ENCODE results near the gene BZW2. TPM values are rescaled to one million over a fixed set of nuclear protein-coding genes. Genes with fewer than 3 reads are reported as not detected.
A peak's percentile ranks its signal among the peaks of the same experiment; 100 is the strongest.

BZW2 gene
- total and polyA plus RNA-seq, 2 of the 13 experiments (the other 11 are each of a cell fraction or from before 2014, with no cell fraction given) = 21.8 to 95.2 TPM

- H3K36me3 ChIP-seq (replicated peaks in 1 of 2; ENCODE audit: control insufficient read depth in 1 of 2, insufficient read depth in 2 of 2, low read length in 2 of 2) = peaks cover 2 to 14% of the 10 kb centered on the region in 2 experiments; a peak in 4 of 5 replicates
- no peak for DNase-seq (ENCODE audit: low spot score)
- in situ Hi-C loops (cut with HindIII; ENCODE audit: extremely low pct_ligation_motif_present, low pct_unique_long_range_greater_than_20kb) = no loop called here
- no peak overlapping the region for H3K27ac ChIP-seq (ENCODE audit: extremely low read length, insufficient read depth, low read length)
- H3K4me2 ChIP-seq (ENCODE audit: low read depth, low read length) = no peak overlapping the region
- H3K4me1 ChIP-seq (ENCODE audit: insufficient read depth, low read length) = no peaks in the 10 kb centered on the region
- no peak overlapping the region for H3K9ac ChIP-seq (ENCODE audit: insufficient read depth, low read depth, low read length)
- H4K20me1 ChIP-seq (ENCODE audit: insufficient read depth, low read length) = no peaks in the 10 kb centered on the region
- H2AFZ ChIP-seq (ENCODE audit: low read length) = no peak overlapping the region
- H3K79me2 ChIP-seq (ENCODE audit: insufficient read depth, low read length) = no peaks in the 10 kb centered on the region
- ATAC-seq = no peak
- no peaks in the 10 kb centered on the region for H3K27me3 ChIP-seq (ENCODE audit: control insufficient read depth in 1 of 2, insufficient read depth in 2 of 2, low read length in 2 of 2)
- TF ChIP-seq MAFF (IDR thresholded peaks at IDR 0.05; ENCODE audit: low read depth, low read length) (peak; percentile 77), MAFK (conservative IDR thresholded peaks at IDR 0.05 in 1 of 2, IDR thresholded peaks at IDR 0.05 in 1 of 2; ENCODE audit: low read length in 2 of 2) (peak; percentile 62 to 80), TMF1 (CRISPR knock-in tag; IDR thresholded peaks at IDR 0.05; ENCODE audit: low read depth) (no peak)
- FAIRE-seq = no peak
- POLR2A ChIA-PET = no interaction called here
- CTCF ChIA-PET (ENCODE audit: low intra/inter-chr PET ratio, low total read pairs) = no interaction called here
- no TSS peak for BruUV-seq (replicated peaks)
- intact Hi-C loops (cut with micrococcal nuclease; ENCODE audit: unreplicated experiment) = no loop called here
- H3K9me3 ChIP-seq (ENCODE audit: low read length) = no peaks in the 10 kb centered on the region
- H3K4me3 ChIP-seq (replicated peaks in 1 of 3; ENCODE audit: insufficient read depth in 1 of 3, low read depth in 2 of 3, low read length in 3 of 3) = no peak overlapping the region
- WGBS (ENCODE audit: low lambda C conversion rate) = 70% methylated on average over 2 of the region's 2 CpGs
Measured at GRCh38 chr7:16626388-16626787, 19.6 kb upstream of the BZW2 start.

DNA sequence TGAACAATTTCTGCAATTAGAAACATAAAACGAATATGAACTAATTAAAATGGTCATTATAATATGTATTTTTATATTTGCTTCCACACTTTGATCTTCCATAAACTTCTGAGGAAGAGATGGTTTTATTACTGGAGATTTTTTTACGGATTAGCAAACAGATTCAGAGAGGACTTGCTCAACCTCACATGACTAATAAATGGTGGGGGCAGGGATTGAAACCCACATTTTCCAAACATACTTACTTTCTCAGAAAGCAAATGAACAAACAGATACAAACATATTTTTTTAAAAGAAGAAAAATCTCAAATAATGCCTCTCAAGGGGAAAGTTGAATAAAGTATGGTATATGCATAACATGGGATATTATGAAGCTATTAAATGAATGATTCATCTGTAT, 18.7 kb upstream of the BZW2 start:
- Histone ChIP-seq H3K27ac (ENCODE audit: extremely low read length, insufficient read depth, low read length) (no peak overlapping the region), H3K4me3 (replicated peaks in 1 of 3; ENCODE audit: insufficient read depth in 1 of 3, low read depth in 2 of 3, low read length in 3 of 3) (no peak overlapping the region), H3K27me3 (ENCODE audit: control insufficient read depth in 1 of 2, insufficient read depth in 2 of 2, low read length in 2 of 2) (no peaks in the 10 kb centered on the region), H2AFZ (ENCODE audit: low read length) (no peak overlapping the region), H3K9me3 (ENCODE audit: low read length) (no peaks in the 10 kb centered on the region), H4K20me1 (ENCODE audit: insufficient read depth, low read length) (no peaks in the 10 kb centered on the region), H3K79me2 (ENCODE audit: insufficient read depth, low read length) (no peaks in the 10 kb centered on the region), H3K4me1 (ENCODE audit: insufficient read depth, low read length) (no peaks in the 10 kb centered on the region), H3K9ac (ENCODE audit: insufficient read depth, low read depth, low read length) (no peak overlapping the region), H3K4me2 (ENCODE audit: low read depth, low read length) (no peak overlapping the region), H3K36me3 (replicated peaks in 1 of 2; ENCODE audit: control insufficient read depth in 1 of 2, insufficient read depth in 2 of 2, low read length in 2 of 2) (peaks cover 2 to 11% of the 10 kb centered on the region in 2 experiments; a peak in 4 of 5 replicates)
- ATAC-seq (no peak), FAIRE-seq (no peak), DNase-seq (ENCODE audit: low spot score) (no peak)
- 94% methylated on average over 2 of the region's 2 CpGs for WGBS (ENCODE audit: low lambda C conversion rate)
- ChIA-PET POLR2A (no interaction called here), CTCF (ENCODE audit: low intra/inter-chr PET ratio, low total read pairs) (no interaction called here)
- intact Hi-C loops (cut with micrococcal nuclease; ENCODE audit: unreplicated experiment) (no loop called here), in situ Hi-C loops (cut with HindIII; ENCODE audit: extremely low pct_ligation_motif_present, low pct_unique_long_range_greater_than_20kb) (no loop called here)
- TF ChIP-seq, protein P1, sequence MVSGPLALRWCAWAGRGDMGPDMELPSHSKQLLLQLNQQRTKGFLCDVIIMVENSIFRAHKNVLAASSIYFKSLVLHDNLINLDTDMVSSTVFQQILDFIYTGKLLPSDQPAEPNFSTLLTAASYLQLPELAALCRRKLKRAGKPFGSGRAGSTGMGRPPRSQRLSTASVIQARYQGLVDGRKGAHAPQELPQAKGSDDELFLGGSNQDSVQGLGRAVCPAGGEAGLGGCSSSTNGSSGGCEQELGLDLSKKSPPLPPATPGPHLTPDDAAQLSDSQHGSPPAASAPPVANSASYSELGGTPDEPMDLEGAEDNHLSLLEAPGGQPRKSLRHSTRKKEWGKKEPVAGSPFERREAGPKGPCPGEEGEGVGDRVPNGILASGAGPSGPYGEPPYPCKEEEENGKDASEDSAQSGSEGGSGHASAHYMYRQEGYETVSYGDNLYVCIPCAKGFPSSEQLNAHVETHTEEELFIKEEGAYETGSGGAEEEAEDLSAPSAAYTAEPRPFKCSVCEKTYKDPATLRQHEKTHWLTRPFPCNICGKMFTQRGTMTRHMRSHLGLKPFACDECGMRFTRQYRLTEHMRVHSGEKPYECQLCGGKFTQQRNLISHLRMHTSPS (CRISPR knock-in tag; IDR thresholded peaks at IDR 0.05; ENCODE audit: low read depth) = no peak
- BruUV-seq (replicated peaks) = no TSS peak
